ENCODE data around the gene TP63. TPM values are rescaled to one million over a fixed set of nuclear protein-coding genes. Genes with fewer than 3 reads are reported as not detected.

Gene TP63
- polyA plus RNA-seq, 2 of the 4 experiments (the other 2 are of a cell fraction), result 1.5 to 5.4 TPM

DNA sequence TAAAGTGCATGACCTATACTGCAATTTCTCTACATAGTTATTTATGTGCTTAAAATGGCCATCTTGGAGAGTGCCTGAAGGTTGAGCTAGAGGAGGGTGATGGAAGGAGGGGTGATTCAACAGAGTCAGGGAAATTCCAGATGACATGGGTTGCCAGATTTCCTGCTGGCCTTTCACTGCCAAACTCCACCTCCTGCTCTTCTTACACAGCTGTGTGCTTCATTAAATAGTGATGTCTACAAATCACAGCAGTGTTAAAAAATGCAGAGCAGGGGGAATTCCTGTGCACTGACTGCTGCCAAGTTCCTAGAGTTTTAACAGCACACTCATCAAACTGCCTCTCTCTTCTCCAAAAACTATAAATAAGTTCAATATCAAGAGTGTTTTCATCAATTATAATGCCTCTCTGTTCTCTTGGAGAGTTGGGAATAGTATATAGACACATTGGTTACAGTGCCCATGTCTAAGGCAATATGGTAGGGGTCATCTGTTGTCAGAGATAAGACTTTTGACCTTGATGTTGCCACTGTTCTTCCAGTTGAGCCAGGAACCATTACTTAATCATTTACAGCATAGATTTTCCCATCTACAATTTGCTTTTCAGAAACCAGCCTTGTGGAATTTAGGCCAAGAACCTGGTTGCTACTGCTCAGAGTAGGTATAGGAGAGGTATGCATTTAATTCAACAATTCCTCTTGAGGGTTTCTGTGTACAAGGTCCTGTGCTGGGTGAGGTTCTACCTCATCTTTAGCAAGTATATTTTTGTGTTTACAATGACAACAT is 79.6 kb downstream of the TP63 start (continued):
- TF ChIP-seq TP53 (CRISPR knock-in tag; IDR thresholded peaks at IDR 0.05) (no peak), RNF2 (IDR thresholded peaks at IDR 0.05; ENCODE audit: borderline replicate concordance, low read depth) (no peak)

DNA sequence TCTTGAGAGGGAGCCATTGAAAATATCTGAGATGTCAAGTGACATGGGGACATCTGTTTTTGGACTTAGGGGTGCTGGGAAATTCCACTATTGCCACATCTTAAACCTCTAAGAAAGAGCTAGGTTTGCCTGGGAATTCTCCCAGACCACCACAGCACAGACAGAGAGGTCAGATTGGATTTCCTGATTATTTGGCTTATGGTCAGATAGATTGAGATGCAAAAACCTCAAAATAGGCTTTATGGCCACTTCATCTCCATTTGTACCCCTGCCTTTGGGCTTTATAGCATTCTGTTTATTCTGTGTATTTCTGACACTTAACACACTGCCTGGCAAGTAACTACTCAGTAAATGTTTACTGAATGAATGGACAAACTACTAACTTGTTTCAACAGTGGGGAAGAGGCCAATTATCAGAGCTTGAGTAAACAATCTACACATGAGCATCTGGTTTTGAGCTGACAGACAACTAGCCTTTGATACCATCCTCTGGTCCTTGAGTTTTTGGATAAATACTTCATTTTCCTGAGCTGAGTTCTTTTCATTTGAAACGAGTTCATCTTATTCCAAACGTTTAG is 81.8 kb downstream of the TP63 start:
- DNase-seq (ENCODE audit: low read depth in 1 of 2, low spot score in 1 of 2) (peak in 1 of 2 experiments; percentile 48), FAIRE-seq (no peak), ATAC-seq (peak in 1 of 2 experiments; percentile 30; a peak in 1 of 6 replicates)
- Histone ChIP-seq H3K4me1 (peaks cover 49% of the 10 kb centered on the region), H3K27ac (peak overlapping the region in 1 of 2 experiments; percentile 78; a peak in 3 of 6 replicates), H3K4me2 (peak overlapping the region; percentile 56), H3K4me3 (no peak overlapping the region), H3K9me3 (no peaks in the 10 kb centered on the region)
- ChIA-PET CTCF (no interaction called here), POLR2A (no interaction called here)
- TF ChIP-seq GATA3 (IDR thresholded peaks at IDR 0.05; ENCODE audit: borderline replicate concordance) (peak; percentile 38; the same call in 1 of the 2 replicates), FOSL2 (IDR thresholded peaks at IDR 0.05) (no peak), FOSL2 (CRISPR knock-in tag; IDR thresholded peaks at IDR 0.05) (peak; percentile 50; the same call in 1 of the 2 replicates), CHD2 (IDR thresholded peaks at IDR 0.05; ENCODE audit: low read length, partially characterized antibody) (no peak)
- 8% methylated on average over 2 of the region's 2 CpGs for WGBS (ENCODE audit: missing lambda C conversion rate)

DNA sequence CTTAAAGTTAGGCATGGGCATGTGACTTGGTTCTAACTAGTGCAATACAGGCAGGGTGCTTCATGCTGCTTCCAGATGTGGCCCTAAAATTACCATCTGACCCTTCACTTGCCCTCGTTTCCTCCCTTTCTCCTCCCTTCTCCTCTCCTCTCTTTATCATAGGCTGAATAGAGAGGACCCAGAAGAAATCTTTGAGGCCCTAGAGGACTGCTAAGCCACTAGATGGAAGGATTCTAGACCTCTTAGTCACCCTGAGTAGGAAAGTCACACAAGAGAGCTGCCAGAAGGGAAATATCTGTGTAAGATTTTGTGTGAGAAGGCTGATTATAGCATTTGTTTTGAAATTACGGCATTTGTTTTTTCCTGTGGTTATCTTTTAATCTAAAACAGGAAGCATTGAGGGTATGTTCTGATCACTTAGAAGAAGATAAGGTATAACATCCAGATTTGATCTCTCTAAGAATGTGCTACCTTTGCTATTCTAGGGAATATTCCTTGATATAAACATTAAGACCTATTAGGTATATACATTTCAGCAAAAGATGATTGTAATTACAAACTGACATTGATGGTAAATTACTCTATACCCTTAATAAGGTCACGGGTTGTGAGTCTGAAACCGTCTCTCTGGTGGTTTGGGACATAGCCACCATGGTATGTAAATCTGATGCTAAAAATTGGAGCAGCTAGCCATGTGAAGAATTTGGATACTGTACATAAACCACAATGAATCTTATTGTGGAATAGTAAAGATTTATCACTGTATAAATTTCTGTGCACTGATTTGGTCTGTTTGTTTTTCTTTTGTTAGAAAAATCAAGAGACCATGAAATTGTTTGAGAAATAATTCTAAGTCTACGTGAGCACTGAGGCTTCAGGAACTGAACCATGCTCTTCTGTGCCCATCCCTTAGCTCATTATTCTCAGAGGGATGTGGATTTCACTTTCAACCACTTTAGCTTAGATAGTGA is 84.1 kb downstream of the TP63 start:
- no peak overlapping the region for H3K4me2 ChIP-seq
- DNase-seq (ENCODE audit: low read depth in 1 of 2, low spot score in 1 of 2) (no peak), FAIRE-seq (no peak), ATAC-seq (no peak)
- H3K27ac ChIP-seq, result peak overlapping the region in 1 of 2 experiments; percentile 53; a peak in 1 of 6 replicates
- WGBS (ENCODE audit: missing lambda C conversion rate), result 64% methylated on average over 5 of the region's 5 CpGs
- no peak overlapping the region for H3K4me3 ChIP-seq
- peaks cover 40% of the 10 kb centered on the region for H3K4me1 ChIP-seq
- no peak for TF ChIP-seq FOSL2 (IDR thresholded peaks at IDR 0.05)
- TF ChIP-seq FOSL2 (CRISPR knock-in tag; IDR thresholded peaks at IDR 0.05), result 0 out of 2 replicates have a peak, but pooled peaks have one; percentile 9
- TF ChIP-seq RCOR1 (IDR thresholded peaks at IDR 0.05; ENCODE audit: low read depth, low read length), result no peak
- ChIA-PET CTCF (no interaction called here), POLR2A (no interaction called here)
- H3K9me3 ChIP-seq, result no peaks in the 10 kb centered on the region

DNA sequence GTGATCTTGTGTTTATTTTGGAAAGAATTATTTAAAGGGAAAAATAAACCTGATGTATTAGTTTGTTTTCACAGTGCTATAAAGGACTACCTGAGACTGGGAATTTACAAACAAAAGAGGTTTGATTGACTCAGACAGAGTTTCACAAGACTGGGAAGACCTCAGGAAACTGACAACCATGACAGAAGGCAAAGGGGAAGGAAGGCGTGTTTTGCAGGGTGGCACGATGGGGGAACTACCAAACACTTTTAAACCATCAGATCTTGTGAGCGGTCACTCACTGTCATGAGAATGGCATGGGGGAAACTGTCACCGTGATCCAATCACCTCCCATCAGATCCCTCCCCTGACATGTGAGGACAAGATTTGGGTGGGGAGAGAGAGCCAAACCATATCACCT is 87.0 kb downstream of the TP63 start:
- H3K27ac ChIP-seq, result no peak overlapping the region
- H3K4me3 ChIP-seq, result no peak overlapping the region
- H3K9me3 ChIP-seq, result no peaks in the 10 kb centered on the region
- FAIRE-seq (no peak), ATAC-seq (no peak), DNase-seq (ENCODE audit: low read depth in 1 of 2, low spot score in 1 of 2) (no peak)
- CTCF ChIA-PET, result no interaction called here
- peaks cover 19% of the 10 kb centered on the region for H3K4me1 ChIP-seq
- H3K4me2 ChIP-seq, result no peak overlapping the region
- POLR2A ChIA-PET, result no interaction called here
- 89% methylated on average over 4 of the region's 4 CpGs for WGBS (ENCODE audit: missing lambda C conversion rate)
- TF ChIP-seq HEYL (CRISPR knock-in tag; IDR thresholded peaks at IDR 0.05) (no peak), RNF2 (IDR thresholded peaks at IDR 0.05; ENCODE audit: borderline replicate concordance, low read depth) (no peak), BHLHE40 (IDR thresholded peaks at IDR 0.05; ENCODE audit: low read depth, low read length) (no peak), ZNF302 (CRISPR knock-in tag; IDR thresholded peaks at IDR 0.05) (no peak), SMC3 (IDR thresholded peaks at IDR 0.05) (no peak), NPAS2 (CRISPR knock-in tag; IDR thresholded peaks at IDR 0.05; ENCODE audit: borderline replicate concordance) (no peak), FOSL2 (IDR thresholded peaks at IDR 0.05) (no peak), FOSL2 (CRISPR knock-in tag; IDR thresholded peaks at IDR 0.05) (no peak), RARB (CRISPR knock-in tag; IDR thresholded peaks at IDR 0.05) (no peak), NFE2L2 (conservative IDR thresholded peaks at IDR 0.05; ENCODE audit: low read length) (no peak), FOSB (CRISPR knock-in tag; IDR thresholded peaks at IDR 0.05) (no peak), EP300 (IDR thresholded peaks at IDR 0.05) (no peak), NR3C1 (IDR thresholded peaks at IDR 0.05) (no peak), ZFP36 (IDR thresholded peaks at IDR 0.05; ENCODE audit: borderline replicate concordance, partially characterized antibody) (no peak), CHD2 (IDR thresholded peaks at IDR 0.05; ENCODE audit: low read length, partially characterized antibody) (no peak)
- TF ChIP-seq, protein P1, sequence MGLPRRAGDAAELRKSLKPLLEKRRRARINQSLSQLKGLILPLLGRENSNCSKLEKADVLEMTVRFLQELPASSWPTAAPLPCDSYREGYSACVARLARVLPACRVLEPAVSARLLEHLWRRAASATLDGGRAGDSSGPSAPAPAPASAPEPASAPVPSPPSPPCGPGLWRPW (IDR thresholded peaks at IDR 0.05), result no peak
- TF ChIP-seq, protein P2, sequence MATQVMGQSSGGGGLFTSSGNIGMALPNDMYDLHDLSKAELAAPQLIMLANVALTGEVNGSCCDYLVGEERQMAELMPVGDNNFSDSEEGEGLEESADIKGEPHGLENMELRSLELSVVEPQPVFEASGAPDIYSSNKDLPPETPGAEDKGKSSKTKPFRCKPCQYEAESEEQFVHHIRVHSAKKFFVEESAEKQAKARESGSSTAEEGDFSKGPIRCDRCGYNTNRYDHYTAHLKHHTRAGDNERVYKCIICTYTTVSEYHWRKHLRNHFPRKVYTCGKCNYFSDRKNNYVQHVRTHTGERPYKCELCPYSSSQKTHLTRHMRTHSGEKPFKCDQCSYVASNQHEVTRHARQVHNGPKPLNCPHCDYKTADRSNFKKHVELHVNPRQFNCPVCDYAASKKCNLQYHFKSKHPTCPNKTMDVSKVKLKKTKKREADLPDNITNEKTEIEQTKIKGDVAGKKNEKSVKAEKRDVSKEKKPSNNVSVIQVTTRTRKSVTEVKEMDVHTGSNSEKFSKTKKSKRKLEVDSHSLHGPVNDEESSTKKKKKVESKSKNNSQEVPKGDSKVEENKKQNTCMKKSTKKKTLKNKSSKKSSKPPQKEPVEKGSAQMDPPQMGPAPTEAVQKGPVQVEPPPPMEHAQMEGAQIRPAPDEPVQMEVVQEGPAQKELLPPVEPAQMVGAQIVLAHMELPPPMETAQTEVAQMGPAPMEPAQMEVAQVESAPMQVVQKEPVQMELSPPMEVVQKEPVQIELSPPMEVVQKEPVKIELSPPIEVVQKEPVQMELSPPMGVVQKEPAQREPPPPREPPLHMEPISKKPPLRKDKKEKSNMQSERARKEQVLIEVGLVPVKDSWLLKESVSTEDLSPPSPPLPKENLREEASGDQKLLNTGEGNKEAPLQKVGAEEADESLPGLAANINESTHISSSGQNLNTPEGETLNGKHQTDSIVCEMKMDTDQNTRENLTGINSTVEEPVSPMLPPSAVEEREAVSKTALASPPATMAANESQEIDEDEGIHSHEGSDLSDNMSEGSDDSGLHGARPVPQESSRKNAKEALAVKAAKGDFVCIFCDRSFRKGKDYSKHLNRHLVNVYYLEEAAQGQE (IDR thresholded peaks at IDR 0.05), result no peak
- TF ChIP-seq, protein P3, sequence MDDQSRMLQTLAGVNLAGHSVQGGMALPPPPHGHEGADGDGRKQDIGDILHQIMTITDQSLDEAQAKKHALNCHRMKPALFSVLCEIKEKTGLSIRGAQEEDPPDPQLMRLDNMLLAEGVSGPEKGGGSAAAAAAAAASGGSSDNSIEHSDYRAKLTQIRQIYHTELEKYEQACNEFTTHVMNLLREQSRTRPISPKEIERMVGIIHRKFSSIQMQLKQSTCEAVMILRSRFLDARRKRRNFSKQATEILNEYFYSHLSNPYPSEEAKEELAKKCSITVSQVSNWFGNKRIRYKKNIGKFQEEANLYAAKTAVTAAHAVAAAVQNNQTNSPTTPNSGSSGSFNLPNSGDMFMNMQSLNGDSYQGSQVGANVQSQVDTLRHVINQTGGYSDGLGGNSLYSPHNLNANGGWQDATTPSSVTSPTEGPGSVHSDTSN (IDR thresholded peaks at IDR 0.05), result no peak
- TF ChIP-seq, protein P4, sequence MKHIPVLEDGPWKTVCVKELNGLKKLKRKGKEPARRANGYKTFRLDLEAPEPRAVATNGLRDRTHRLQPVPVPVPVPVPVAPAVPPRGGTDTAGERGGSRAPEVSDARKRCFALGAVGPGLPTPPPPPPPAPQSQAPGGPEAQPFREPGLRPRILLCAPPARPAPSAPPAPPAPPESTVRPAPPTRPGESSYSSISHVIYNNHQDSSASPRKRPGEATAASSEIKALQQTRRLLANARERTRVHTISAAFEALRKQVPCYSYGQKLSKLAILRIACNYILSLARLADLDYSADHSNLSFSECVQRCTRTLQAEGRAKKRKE (CRISPR knock-in tag; IDR thresholded peaks at IDR 0.05; ENCODE audit: low read depth), result no peak

Data from A549 (cell line).